ENCODE measurements around the gene PIK3CB.
"Not testable (repeated sequence)": the region's sequence is repeated elsewhere in the genome, so short reads cannot be mapped to it uniquely, and the experiment has no call there.

PIK3CB gene

GRCh38 chr3:138653567-138653966 is 181.2 kb downstream of the PIK3CB start:
- peak in 3 of 42 donors; percentile 5 to 47 (median 30) for DNase-seq
- intact Hi-C loops (cut with DNase I), result no loop called here

GRCh38 chr3:138649134-138649533 is 185.6 kb downstream of the PIK3CB start:
- DNase-seq, result no peak
- intact Hi-C loops (cut with DNase I), result no loop called here

- intact Hi-C loops (cut with DNase I), result no loop called here
- DNase-seq, result no peak
Measured at GRCh38 chr3:138646513-138646912, 188.2 kb downstream of the PIK3CB start.

- no peak for DNase-seq
- intact Hi-C loops (cut with DNase I), result no loop called here
Measured at GRCh38 chr3:138646008-138646407, 188.7 kb downstream of the PIK3CB start.

- DNase-seq, result no peak
- intact Hi-C loops (cut with DNase I), result no loop called here
Measured at GRCh38 chr3:138642927-138643253, 191.8 kb downstream of the PIK3CB start.

- DNase-seq, result no peak
- intact Hi-C loops (cut with DNase I), result no loop called here
Measured at GRCh38 chr3:138642226-138642926, 192.4 kb downstream of the PIK3CB start.

- DNase-seq, result no peak
- intact Hi-C loops (cut with DNase I), result no loop called here
Measured at GRCh38 chr3:138640537-138640936, 194.2 kb downstream of the PIK3CB start.

GRCh38 chr3:138638641-138639040 is 196.1 kb downstream of the PIK3CB start:
- no peak for DNase-seq
- intact Hi-C loops (cut with DNase I), result no loop called here

- DNase-seq, result no peak
- intact Hi-C loops (cut with DNase I), result no loop called here
Measured at GRCh38 chr3:138629526-138629925, 205.2 kb downstream of the PIK3CB start.

GRCh38 chr3:138625707-138626365 is 208.9 kb downstream of the PIK3CB start:
- peak in 31 of 42 donors; percentile 11 to 77 (median 37) for DNase-seq
- intact Hi-C loops (cut with DNase I), result no loop called here

GRCh38 chr3:138624518-138624917 is 210.2 kb downstream of the PIK3CB start:
- DNase-seq, result no peak
- intact Hi-C loops (cut with DNase I), result no loop called here

GRCh38 chr3:138620431-138620830 is 214.3 kb downstream of the PIK3CB start:
- intact Hi-C loops (cut with DNase I), result no loop called here
- DNase-seq, result no peak

GRCh38 chr3:138615462-138615861 is 219.3 kb downstream of the PIK3CB start:
- no peak for DNase-seq
- intact Hi-C loops (cut with DNase I), result no loop called here

- intact Hi-C loops (cut with DNase I), result loop anchor here (5.0 kb wide), 2 partner anchors 222 to 307 kb away; partner anchors contain the start of gene PIK3CB
Measured at GRCh38 chr3:138609898-138610266, 224.8 kb downstream of the PIK3CB start.

GRCh38 chr3:138608322-138609135 is 226.2 kb downstream of the PIK3CB start, which contains the start of gene FAIM:
Gene FAIM, plus strand, starts transcription at chr3:138608771. Its CDS starts 10,956 bp downstream, at chr3:138619727.
- intact Hi-C loops (cut with DNase I), result loop anchor here (5.0 kb wide), 1 partner anchor 309 kb away; no protein-coding TSS in a partner anchor
- DNase-seq, result peak; percentile 29 to 82 (median 68)

More at GRCh38 chr3:138609898-138610266, 224.8 kb downstream of the PIK3CB start:
- peak in 3 of 42 donors; percentile 35 to 47 (median 39) for DNase-seq

- DNase-seq; intact Hi-C loops (cut with DNase I): not testable (repeated sequence)
Measured at GRCh38 chr3:138604106-138604595, 230.6 kb downstream of the PIK3CB start.
